Psoas muscle (tissue), 8 donors: ENCODE results near the gene GPR78. TPM values are rescaled to one million over a fixed set of nuclear protein-coding genes. Genes with fewer than 3 reads are reported as not detected.
A peak's percentile ranks its signal among the peaks of the same experiment; 100 is the strongest.

ENCODE experiments used
- ATAC-seq, 4 donors: fragments of 200-7000 bp; cut with Tn5 transposase; one replicate each; pipeline ENCODE4 v1.9.1; 2020; ENCODE audit warnings: moderate library complexity in 3 of 4, mild to moderate bottlenecking in 2 of 4
- DNase-seq, 2 donors: peaks; one replicate each; pipeline ENCODE4 v3.0.0-alpha.2; 2020
- H3K27ac ChIP-seq: fragments of 200-600 bp; one replicate; pipeline ENCODE4 v1.8.0; 2022
- H3K27me3 ChIP-seq, 3 donors: fragments of 200-600 bp in 1 of 3; one replicate each; pipeline versions ENCODE4 v1.6.1 to v1.8.0; 2013 to 2022; ENCODE audit warnings: low read length in 2 of 3, mild to moderate bottlenecking in 2 of 3, moderate library complexity in 1 of 3; ENCODE audit not compliant: insufficient read depth in 3 of 3
- H3K36me3 ChIP-seq, 2 donors: fragments of 200-600 bp in 1 of 2; one replicate each; pipeline versions ENCODE4 v1.6.1 to v1.8.0; 2013 to 2022; ENCODE audit warnings: low read depth in 1 of 2, mild to moderate bottlenecking in 1 of 2, moderate library complexity in 1 of 2; ENCODE audit not compliant: insufficient read depth in 1 of 2
- H3K4me1 ChIP-seq: fragments of 200-600 bp; one replicate; pipeline ENCODE4 v1.8.0; 2022
- H3K4me3 ChIP-seq: fragments of 200-600 bp; one replicate; pipeline ENCODE4 v1.8.0; 2022; ENCODE audit warnings: mild to moderate bottlenecking
- H3K9me3 ChIP-seq: fragments of 200-600 bp; one replicate; pipeline ENCODE4 v1.8.0; 2022
- WGBS, 3 donors: extraction: QIAGEN DNeasy Blood & Tissue Kit; methylation state at CpG; one replicate each; pipeline versions ENCODE4 v1.1.6 to v1.1.7; 2013; 5-methylcytosine and 5-hydroxymethylcytosine counted together
- intact Hi-C, 2 donors: fragments of 100-400 bp; cut with DNase I; formaldehyde crosslinking; loops; one replicate each; pipeline versions ENCODE4 v1.11.0 to v1.14.2; 2022
- polyA plus RNA-seq, 3 donors: library from polyadenylated mRNA; stranded (reverse); fragments of 200-250 nt; gene quantifications; one replicate each; pipeline ENCODE4 v1.2.3, GENCODE V29; 2013
- total RNA-seq, 4 donors: library from RNA; stranded (reverse); fragmentation: NEBNext Ultra II Directional in 2 of 4; extraction: Animal tissue kit (Norgen Biotek cat#: 25700) in 2 of 4; gene quantifications; one replicate each; pipeline versions ENCODE4 v1.2.1 to v1.2.4, GENCODE V29; 2021 to 2023
- TF ChIP-seq, protein P1 (sequence below): fragments of 200-600 bp; IDR thresholded peaks from one replicate; pipeline ENCODE4 v1.8.0; 2022; ENCODE audit warnings: antibody characterized with exemption
- donor health status: healthy with polysubstance abuse.
- donor health status: DM: no; HTN: no; CAD: no; lungs with moderate emphysema.
- donor health status: Bipolar disorder and iron deficiency.
- donor health status: healthy.
- donor health status: DM: yes; HTN: yes; CAD: no.
- donor health status: DM: no; HTN: no; CAD: no.
- donor health status: DM: no; HTN: no; CAD: no.
- donor health status: DM: yes; HTN: yes; CAD: no.

Gene GPR78
- total and polyA plus RNA-seq, 7 donors, result not detected

- intact Hi-C loops, result no loop called here
- H3K4me1 ChIP-seq, result no peaks in the 10 kb centered on the region
- no peak overlapping the region for H3K27ac ChIP-seq
- H3K36me3 ChIP-seq, result no peaks in the 10 kb centered on the region
- no peaks in the 10 kb centered on the region for H3K9me3 ChIP-seq
- TF ChIP-seq, protein P1, sequence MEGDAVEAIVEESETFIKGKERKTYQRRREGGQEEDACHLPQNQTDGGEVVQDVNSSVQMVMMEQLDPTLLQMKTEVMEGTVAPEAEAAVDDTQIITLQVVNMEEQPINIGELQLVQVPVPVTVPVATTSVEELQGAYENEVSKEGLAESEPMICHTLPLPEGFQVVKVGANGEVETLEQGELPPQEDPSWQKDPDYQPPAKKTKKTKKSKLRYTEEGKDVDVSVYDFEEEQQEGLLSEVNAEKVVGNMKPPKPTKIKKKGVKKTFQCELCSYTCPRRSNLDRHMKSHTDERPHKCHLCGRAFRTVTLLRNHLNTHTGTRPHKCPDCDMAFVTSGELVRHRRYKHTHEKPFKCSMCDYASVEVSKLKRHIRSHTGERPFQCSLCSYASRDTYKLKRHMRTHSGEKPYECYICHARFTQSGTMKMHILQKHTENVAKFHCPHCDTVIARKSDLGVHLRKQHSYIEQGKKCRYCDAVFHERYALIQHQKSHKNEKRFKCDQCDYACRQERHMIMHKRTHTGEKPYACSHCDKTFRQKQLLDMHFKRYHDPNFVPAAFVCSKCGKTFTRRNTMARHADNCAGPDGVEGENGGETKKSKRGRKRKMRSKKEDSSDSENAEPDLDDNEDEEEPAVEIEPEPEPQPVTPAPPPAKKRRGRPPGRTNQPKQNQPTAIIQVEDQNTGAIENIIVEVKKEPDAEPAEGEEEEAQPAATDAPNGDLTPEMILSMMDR, result no peak
- no peak overlapping the region for H3K4me3 ChIP-seq
- H3K27me3 ChIP-seq, result peaks cover 0 to 14% (median 0%) of the 10 kb centered on the region in 3 donors
- 52 to 58% (median 58%) methylated on average over 1 of the region's 1 CpG for WGBS, 3 donors
- no peak for DNase-seq
- ATAC-seq, result no peak
Observed at GRCh38 chr4:8564595-8564994, 15.6 kb upstream of the GPR78 start.

- TF ChIP-seq, protein P1, result no peak
- no peaks in the 10 kb centered on the region for H3K9me3 ChIP-seq
- no peak for DNase-seq
- no peak overlapping the region for H3K27ac ChIP-seq
- H3K27me3 ChIP-seq, result peaks cover 0 to 23% (median 0%) of the 10 kb centered on the region in 3 donors
- WGBS, 3 donors, result 57 to 61% (median 58%) methylated on average over 5 of the region's 5 CpGs
- no peaks in the 10 kb centered on the region for H3K36me3 ChIP-seq
- no peaks in the 10 kb centered on the region for H3K4me1 ChIP-seq
- no peak overlapping the region for H3K4me3 ChIP-seq
- intact Hi-C loops, result no loop called here
- no peak for ATAC-seq
Observed at GRCh38 chr4:8568068-8568668, 12.0 kb upstream of the GPR78 start.

- TF ChIP-seq, protein P1, result no peak
- ATAC-seq (no peak), DNase-seq (no peak)
- H3K27me3 ChIP-seq, result peaks cover 0 to 23% (median 0%) of the 10 kb centered on the region in 3 donors
- H3K27ac ChIP-seq, result no peak overlapping the region
- no peaks in the 10 kb centered on the region for H3K4me1 ChIP-seq
- WGBS, 3 donors, result 91 to 95% (median 94%) methylated on average over 1 of the region's 1 CpG
- intact Hi-C loops, result no loop called here
- H3K9me3 ChIP-seq, result no peaks in the 10 kb centered on the region
- H3K36me3 ChIP-seq, result no peaks in the 10 kb centered on the region
- H3K4me3 ChIP-seq, result no peak overlapping the region
Observed at GRCh38 chr4:8570201-8570600, 10.0 kb upstream of the GPR78 start.

DNA sequence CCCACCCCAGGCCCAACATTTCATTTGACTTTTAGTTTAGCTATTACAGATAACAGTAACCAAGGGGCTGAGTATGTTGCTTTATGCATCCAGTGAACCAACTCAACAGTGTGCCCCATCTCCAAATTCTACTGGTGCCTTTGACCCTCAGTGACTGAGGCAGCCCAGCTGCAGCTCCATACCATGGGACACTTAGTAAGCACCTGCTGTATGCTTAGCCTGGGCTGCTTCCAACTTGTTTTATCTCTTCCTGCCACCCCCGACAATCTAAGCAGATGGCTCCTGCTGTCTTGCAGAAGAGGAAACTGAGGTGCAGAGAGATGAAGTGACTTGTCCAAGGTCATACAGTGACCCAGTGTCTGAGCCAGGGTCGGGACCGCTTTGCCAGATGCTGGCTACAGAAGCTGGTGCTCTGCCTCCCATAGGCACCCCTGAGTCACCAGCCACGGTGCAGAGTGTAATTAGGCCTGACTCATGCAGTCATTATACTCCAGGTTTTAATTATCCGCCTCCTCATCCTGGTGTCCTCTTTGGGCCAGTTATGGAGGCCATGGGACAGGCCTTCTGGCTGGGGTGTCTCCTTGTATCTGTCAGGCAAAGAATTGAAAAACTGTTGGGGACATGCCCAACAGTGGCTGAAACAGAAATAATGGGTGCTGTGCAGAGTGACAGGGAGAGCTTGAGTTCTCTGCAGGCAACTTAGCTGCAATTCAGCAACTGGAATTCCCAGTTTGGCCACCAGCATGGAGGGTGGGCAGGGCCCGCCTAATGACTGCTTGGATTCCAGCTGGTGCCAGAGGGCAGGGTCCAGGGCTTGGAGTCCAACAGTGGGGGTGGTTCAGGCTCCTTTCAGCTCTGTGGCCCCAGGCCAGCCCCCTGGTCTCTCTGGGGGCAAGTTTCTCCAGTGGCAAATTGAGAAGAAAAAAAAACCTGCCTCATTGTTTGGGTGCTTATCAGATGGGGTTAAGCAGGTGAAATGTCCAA is 8.2 kb upstream of the GPR78 start:
- Histone ChIP-seq H3K27ac (no peak overlapping the region), H3K4me1 (no peaks in the 10 kb centered on the region), H3K27me3 (peaks cover 0 to 17% (median 0%) of the 10 kb centered on the region in 3 donors), H3K36me3 (no peaks in the 10 kb centered on the region), H3K9me3 (no peaks in the 10 kb centered on the region), H3K4me3 (no peak overlapping the region)
- intact Hi-C loops, result no loop called here
- TF ChIP-seq, protein P1, result no peak
- peak in 1 of 2 donors; percentile 14 for DNase-seq
- ATAC-seq, result no peak
- 66 to 75% (median 70%) methylated on average over 6 of the region's 6 CpGs for WGBS, 3 donors
